Activated CD4-positive, alpha-beta T cell treated with anti-CD3 and anti-CD28 coated beads for 1 hour (primary cell): ENCODE measurements around the gene CRHR1.

Experiments used
- DNase-seq: peaks from one replicate; pipeline ENCODE4 v3.0.0-alpha.2; 2020

Gene CRHR1

DNA sequence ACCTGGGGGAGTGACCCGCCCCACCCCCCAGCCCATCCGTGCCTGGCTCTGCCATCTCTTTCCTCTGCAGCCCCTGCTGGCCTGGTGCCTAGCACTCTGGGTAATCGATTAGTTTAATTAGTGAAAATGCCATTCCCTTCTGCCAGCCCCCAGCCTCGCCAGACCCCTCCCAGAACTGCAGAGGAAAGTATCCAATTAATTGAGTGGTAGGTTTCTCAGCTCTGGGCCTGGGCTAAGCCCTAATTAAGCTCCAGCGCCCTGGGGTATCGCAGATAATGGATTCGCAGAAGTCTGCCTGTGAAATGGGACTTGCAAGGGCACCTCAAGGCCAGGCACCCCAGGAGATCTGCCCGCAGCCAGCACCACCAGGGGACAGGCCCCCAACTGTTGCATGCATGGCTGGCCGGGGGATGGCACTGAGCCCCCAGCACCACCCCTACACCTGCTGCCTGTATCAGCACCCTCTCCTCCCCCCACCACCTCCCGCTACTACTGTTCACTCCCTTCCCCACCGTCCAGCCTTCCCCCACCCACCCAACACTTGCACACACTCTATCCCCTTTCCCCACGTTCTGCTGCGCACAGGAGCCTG lies 40.9 kb downstream of the CRHR1 start:
- DNase-seq: no peak

DNA sequence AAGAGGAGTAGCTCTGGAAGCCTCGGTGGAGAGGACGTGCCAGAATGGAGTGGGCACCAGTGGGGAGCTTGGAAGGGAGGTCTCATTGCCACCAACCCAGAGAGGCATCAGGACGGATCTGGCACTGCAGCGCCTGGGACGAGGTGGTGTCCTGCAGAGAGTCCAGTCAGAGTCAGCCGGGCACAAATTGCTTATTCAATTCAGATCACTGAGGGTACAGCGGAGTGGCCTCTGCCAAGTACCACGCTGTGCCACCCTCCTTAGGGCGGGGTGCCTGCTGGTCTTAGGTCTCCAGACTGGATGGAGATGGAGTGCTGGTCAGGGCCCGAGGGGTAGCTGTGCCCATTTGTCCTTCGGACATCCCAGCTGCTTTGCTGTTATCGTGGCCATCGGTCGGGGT lies 41.7 kb downstream of the CRHR1 start:
- DNase-seq: no peak

DNA sequence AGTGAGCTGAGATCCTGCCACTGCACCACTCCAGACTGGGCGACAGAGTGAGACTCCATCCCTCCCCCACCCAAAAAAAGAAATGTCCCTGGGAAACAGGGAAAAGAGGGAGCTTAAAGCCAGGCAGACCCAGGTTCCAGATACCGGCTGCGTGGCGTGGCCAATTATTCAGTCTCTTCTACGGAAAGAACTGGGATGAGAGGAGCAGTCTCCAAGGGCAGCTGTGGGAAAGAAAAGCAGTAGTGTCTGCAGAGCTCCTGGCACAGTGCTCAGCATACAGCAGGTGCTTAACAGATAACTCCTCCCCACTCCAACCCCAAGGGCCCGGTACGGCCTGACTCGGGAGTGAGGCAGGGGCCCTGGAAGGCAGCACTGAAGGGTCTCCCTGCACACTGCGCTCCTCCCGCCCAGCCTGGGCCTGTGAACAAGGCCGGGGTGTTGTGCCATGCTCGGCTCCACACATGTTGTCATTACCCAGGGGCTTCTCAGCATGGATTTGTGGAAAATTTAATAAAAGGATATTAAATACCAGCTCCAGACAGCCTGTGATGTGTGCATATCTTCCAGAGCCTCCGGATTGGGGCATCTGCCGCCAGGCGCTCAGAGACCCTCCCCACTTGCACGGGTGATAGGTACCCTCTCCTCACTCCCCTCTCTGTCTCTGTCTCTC lies 42.9 kb downstream of the CRHR1 start:
- no peak for DNase-seq

DNA sequence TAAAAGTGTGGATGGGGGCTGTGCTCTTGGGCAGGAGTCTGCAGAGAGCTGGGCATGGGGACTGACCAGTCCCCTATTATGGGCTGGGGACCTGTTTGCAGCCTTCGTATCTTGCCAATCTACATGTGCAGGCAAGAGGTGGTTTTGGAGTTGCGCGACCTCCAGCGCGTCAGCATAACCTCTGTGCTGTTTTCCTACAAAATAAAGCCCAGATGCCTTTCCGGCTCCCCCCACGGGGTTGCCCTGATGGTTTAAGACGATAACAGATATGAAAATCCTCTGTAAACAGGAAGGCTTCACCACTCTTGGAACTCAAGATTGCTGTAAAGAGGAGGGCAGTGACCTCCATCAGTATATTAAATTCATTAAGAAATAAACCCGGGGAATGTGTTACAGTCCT lies 44.1 kb downstream of the CRHR1 start:
- DNase-seq: no peak

DNA sequence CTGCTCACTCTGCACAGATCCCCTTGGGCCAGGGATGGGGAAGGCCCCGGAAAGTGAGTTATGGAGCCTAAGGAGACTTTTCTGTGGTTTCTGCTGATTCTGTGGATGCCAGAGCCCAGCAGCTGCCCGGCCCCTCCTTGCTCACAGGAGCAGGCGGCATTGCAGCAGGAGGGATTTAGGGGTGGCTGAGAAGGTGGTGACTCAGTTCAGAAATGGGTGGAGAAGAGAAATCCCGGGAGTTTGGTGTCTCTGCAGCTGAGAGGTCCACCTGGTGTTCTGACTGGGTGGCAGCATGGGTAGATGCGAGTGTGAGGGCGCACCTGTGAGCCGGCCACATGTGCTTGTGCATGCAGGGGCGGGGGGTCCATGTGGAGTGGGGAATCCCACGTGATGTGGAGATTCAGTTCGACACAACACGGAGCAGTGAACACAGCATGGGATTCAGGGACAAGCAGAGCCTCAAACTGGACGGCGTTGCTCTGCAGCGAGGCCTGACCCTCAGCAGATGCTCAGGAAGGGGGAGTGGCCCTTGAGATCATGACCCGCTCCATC lies 44.5 kb downstream of the CRHR1 start:
- DNase-seq: no peak

DNA sequence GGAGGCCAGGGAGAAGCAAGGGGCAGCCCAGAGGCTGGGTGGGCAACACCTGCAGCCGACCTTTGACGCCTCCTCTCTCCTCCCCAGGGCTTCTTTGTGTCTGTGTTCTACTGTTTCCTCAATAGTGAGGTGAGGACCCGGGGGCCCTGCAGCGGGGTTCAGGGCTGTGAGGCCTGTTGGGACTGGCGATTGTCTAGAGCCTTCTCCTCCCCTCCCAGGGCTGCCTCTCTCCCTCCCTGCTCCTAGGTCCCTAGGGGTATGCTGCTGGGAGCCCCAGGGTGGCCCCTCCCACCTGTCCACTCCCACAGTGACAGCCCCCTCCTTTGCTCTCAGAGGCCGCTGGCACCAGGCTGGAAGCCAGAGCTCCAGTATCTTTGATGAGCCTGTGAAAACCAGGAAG lies 49.8 kb downstream of the CRHR1 start:
- DNase-seq: no peak

DNA sequence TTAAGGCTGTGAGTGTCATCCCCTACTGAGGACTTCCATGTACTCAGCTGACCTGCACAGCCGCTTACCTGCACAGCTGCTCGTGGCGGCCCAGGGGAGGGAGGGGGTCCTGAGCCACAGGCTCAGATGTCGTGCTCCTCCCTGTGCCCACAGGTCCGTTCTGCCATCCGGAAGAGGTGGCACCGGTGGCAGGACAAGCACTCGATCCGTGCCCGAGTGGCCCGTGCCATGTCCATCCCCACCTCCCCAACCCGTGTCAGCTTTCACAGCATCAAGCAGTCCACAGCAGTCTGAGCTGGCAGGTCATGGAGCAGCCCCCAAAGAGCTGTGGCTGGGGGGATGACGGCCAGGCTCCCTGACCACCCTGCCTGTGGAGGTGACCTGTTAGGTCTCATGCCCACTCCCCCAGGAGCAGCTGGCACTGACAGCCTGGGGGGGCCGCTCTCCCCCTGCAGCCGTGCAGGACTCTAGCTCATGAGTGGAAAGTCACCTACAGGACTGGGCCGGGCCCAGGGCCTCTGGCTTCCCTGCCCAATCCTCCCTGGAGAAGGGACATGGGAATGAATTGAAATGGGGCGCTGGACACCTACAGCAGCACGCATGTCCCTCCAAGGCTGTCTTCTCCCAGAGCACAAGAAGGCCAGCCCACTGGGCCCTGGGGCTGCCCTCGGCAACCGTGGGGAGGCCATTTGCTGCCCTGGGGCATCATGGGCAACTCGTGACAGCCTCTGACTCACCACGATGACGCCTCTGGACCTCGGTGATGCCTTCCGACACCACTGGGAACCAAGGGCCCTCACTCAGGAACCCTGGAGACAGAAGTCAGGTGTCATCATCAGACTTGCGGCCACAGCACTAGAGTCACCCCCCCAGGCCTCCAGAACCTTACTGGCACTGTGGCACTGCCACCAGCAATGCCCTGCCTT lies 50.6 kb downstream of the CRHR1 start:
- DNase-seq: no peak

DNA sequence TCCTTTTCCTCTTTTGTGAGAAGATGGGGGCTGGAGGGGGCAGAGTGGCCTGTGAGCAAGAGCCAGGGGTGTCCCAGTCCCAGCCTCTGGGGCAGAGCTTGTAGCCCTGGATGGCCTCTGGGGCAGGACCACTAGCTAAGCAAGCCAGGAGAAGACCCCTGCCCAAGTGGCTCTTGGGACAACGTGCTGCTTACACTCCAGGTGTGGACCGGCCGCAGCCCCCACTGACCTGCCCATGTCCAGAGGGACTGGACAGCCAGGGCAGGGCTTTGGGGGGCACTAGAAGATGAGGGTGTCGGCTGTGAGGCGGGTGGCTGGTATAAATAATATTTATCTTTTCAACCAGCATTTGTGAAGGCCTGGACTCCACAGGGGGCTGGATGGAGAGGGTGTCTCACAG lies 51.4 kb downstream of the CRHR1 start:
- no peak for DNase-seq

DNA sequence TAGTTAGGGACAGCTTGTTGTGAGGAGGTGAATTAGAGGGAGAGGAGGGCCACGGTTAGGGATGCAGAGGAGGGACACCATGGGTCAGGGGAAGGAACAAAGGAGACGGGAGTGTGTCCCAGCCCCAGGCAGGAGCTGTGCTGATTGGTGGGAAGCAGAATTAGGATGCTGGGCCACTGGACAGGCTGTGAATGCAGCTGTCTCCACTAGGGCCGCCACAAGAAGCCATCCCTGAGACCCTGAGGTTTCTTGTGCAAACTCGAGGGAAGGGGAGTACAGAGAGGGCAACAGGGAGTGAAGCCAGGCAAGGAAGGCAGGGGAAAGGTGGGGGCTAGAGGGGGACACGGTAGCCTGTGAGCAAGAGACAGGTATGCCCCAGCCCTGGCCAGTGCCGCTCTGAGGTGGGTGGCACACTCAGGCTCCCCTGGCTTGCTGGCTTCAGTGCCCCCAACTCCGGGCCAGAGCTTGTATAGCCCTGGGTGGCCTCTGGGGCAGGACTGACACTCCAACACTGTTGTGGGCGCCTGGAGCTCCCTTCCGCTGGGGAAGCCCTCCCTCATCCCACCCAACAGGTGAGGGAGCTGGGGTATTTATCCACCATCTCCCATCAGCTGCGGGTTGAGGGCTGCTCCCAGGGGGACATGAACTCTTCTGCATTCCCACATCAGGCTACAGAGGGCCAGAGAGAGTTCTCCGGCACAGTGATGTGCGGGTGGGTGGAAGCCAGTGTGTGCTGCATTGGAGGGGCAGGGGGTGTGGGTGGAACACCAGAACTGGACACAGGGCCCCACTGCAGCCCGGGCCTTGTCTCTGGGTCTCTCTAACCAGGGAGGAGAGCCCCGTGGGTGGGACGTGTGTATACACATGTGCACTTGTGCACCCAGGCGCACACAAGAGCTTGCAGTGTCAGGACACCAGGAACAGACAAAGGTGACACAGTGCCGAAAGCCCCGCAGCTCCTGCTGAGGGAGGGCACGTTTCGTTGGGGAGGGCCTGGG lies 52.2 kb downstream of the CRHR1 start:
- no peak for DNase-seq

DNA sequence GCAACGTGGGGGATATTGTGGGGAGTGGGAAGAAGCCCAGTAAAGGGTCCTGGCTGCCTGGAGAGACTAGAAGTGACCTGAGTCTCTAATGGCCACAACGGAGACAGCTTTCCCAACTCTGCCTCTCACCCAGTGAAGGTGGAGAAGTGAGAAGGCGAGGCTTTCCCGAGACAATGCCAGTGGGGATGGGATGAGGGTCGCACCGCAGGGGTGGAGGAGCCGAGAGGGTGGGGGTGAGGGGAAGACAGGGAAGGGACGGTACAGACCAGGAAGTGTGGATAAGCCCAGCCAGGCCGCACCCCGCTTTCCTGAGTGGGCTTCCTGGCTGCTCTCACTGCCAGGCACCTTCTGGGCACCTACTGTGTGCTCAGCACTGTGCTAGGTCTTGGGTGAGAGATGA lies 53.1 kb downstream of the CRHR1 start:
- DNase-seq: no peak

DNA sequence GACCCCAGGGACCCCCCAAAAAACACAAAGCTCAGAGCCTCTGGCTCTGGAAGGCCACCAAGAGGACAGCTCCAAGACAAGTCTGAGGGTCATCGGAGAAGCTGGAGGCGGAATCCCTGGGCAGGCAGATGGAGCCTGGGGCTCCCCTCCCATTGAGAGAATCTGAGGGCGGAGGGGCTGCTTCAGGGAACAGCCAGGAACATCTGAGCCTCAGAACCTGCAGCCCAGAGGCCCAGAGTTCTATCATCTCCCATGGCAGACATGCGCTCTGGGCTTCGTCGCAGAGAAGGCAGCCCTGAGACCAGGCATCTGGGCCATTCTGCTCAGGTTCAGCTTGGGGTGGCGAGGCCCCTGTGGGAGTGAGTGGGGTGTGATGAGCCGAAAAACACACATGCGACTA lies 53.5 kb downstream of the CRHR1 start:
- DNase-seq: no peak

DNA sequence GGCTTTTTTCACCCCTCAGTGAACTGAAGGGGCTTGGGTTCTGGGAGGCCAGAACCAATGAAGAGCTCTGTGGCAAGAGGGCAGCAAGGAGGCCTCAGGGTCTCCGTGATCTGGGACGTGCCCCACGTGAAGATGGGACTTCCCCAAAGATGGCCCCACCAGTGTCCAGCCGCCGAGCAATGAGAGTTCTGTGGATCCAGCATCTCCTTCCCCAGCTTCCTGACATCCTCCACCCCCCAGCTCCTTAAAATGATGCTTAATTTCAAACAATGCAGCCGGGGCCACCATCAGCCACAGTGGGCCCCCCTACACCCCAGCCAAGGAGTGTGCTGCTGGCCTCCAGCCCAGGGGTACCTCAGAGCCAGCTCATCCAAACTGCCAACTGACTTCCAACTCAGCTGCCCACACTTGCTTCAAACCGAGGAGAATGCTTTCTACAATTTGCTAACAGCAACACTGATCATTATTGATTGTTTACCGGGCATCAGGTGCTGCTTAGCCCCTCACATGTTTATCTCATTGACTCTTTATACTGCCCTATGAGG lies 54.7 kb downstream of the CRHR1 start:
- no peak for DNase-seq

DNA sequence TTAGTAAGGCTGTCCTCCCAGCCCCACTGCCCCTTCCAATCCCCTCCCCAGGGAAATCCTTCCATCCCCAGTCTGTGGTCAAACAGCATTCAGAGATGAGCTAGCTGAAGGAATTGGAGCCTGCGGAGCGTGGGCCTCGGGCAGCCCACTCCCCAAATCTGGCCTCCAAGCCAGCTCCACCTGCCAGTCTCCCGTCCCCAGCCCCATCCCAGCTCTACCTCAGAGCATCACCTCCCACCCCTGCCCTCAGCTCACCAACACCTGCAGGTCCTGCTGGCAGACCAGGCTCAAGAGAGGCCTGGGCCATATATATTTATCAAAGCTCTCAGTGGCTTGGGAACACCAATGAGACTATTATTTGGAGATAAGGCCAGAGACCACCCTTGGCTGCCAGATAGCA lies 55.3 kb downstream of the CRHR1 start:
- no peak for DNase-seq

DNA sequence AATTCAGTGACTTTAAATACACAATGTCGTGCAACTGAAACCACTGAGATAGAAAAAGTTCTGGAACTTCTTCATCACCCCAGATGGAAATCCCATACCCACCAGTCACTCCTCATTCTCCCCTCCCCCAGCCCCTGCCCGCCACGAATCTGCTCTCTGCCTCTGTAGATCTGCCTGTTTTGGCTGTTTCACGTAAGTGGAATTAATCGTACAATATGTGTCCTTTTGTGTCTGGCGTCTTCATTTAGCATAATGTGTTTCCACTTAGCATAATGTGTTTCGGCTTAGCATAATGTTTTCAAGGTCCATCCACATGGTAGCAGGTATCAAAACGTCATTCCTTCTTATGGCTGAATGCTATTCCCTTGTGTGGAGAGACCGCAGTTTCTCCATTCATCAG lies 57.1 kb downstream of the CRHR1 start:
- DNase-seq: no peak

DNA sequence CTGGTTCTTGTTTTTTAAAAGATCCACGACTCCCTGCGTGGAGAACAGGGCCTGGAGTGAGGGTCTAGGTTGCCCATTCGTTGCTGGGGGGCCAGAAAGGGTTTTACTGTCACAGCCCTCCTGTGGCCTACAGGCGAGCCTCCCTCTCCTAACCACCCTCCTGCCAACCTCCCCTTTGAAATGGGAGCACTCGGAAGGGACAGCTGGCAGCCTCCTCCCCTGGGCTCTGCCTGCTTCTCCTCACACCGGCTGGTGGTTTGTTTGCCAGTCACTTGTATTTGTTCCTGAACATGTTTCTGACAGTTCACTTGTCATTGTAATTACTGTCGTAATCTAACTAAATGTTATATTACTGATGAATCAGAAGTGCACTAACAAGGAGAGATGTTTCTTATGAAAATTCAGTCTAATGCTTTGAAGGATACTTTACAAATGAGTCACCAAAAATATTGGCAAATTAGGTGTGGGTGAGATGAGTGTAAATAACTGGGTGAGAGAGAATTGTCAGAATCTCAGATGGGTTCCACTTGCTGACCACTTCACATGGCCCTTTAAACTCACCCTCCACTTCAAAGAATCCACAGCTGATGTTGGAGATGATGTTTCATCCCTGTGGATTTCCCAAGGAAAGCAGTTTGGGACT lies 57.9 kb downstream of the CRHR1 start:
- DNase-seq: no peak

DNA sequence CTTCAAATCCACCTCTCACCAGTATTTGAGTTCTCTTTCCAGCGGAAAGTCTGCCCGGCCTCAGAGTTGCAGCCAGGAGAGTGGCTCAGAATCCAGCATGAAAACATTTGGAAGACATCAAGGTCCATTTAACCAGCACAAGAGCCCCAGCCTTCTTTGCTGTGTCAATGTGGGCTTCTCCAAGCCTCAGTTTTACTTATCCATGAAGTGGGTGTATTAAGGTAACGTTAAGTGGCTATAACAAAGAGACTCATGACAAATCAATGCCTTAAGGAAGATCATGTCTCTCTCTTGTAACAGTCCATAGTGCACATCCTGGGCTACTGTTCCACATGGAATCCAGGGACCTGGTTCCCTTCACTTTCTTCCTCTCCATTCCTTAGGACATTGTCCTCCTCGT lies 59.6 kb downstream of the CRHR1 start:
- no peak for DNase-seq

DNA sequence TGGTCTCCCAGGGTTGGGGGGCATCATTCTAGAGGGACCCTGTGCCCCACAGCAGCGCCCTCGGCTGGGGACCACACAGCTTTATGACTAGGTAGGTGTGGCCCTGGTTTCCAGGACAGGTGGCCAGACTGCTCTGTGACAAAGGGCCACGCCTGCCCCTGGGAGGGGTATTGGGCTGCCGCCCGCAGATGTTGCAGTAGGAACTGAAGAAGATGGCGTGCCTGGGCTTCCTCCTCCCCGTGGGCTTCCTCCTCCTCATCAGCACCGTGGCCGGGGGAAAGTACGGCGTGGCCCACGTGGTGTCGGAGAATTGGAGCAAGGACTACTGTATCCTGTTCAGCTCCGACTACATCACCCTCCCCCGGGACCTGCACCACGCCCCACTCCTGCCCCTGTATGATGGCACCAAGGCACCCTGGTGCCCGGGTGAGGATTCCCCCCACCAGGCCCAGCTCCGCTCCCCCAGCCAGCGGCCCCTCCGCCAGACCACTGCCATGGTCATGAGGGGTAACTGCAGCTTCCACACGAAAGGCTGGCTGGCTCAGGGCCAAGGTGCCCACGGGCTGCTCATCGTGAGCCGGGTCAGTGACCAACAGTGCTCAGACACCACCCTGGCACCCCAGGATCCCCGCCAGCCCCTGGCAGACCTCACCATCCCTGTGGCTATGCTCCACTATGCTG lies 60.7 kb downstream of the CRHR1 start, which contains the start of gene SPPL2C:
TSS of gene SPPL2C (plus strand) at position 187 of the 681 bp plus-strand sequence. CDS start at position 213, 26 bp downstream.
- no peak for DNase-seq

DNA sequence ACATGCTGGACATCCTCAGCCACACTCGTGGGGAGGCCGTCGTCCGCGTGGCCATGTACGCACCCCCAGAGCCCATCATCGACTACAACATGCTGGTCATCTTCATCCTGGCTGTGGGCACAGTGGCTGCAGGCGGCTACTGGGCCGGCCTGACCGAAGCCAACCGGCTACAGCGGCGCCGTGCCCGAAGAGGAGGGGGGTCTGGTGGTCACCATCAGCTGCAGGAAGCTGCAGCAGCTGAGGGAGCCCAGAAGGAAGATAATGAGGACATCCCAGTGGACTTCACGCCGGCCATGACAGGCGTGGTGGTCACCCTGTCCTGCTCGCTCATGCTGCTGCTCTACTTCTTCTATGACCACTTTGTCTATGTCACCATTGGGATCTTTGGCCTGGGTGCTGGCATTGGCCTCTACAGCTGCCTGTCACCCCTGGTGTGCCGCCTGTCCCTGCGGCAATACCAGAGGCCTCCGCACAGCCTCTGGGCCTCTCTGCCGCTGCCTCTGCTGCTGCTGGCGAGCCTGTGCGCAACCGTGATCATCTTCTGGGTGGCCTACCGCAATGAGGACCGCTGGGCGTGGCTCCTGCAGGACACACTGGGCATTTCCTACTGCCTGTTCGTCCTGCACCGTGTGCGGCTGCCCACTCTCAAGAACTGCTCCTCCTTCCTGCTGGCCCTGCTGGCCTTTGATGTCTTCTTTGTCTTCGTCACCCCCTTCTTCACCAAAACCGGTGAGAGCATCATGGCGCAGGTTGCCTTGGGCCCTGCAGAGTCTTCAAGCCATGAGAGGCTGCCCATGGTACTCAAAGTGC lies 61.5 kb downstream of the CRHR1 start:
- DNase-seq: no peak

DNA sequence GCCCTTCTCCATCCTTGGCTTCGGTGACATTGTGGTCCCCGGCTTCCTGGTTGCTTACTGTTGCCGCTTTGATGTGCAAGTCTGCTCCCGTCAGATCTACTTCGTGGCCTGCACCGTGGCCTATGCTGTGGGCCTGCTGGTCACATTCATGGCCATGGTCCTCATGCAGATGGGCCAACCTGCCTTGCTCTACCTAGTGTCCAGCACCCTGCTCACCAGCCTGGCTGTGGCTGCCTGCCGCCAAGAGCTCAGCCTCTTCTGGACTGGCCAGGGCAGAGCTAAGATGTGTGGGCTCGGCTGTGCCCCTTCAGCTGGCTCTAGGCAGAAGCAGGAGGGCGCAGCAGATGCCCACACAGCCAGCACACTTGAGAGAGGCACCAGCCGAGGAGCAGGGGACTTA lies 62.1 kb downstream of the CRHR1 start:
- no peak for DNase-seq

DNA sequence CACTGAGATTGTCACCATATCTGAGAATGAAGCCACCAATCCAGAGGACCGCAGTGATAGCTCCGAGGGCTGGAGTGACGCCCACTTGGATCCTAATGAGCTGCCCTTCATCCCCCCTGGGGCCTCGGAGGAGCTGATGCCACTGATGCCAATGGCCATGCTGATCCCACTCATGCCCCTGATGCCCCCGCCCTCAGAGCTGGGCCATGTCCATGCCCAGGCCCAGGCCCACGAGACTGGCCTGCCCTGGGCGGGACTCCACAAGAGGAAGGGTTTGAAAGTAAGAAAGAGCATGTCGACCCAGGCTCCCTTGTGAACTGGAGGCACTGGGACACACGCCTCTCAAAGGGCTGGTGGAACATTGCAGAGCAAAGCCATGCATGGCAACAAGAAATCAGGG lies 62.5 kb downstream of the CRHR1 start:
- DNase-seq: no peak
